Fibroblast of mammary gland (primary cell): ENCODE results near the gene NOTCH2.
A peak's percentile ranks its signal among the peaks of the same experiment; 100 is the strongest.

Experiments used
- DNase-seq: peaks from one replicate; pipeline ENCODE4 v3.0.0-alpha.2; 2010; ENCODE audit warnings: low read depth
- H3K4me3 ChIP-seq: 2 replicates; pipeline ENCODE4 v1.5.1; 2011; ENCODE audit warnings: low read depth, mild to moderate bottlenecking, low read length, moderate library complexity; ENCODE audit not compliant: control insufficient read depth
- TF ChIP-seq, protein P1 (sequence below): conservative IDR thresholded peaks from 2 replicates; pipeline ENCODE4 v1.5.1; 2011; ENCODE audit warnings: low read depth, low read length, inconsistent platforms; ENCODE audit not compliant: control insufficient read depth, insufficient read depth

The NOTCH2 gene

DNA sequence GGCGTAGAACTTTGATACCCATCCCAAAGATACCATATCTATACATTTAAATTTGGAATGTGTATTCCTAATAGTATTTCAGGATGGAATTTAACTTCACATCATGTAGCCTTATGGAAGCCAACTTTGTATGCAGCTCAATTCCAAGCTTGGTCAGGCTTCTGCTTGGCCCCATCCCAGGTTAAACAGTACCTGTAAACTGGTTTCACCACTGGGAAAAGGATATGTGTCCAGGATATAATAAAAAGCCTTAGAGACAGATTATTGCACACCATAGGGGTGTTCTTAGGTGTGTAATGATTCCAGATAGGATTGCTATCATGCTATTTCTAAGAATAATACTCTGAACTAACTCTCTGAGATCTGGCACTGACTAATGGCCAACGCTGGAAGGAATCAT lies 201.3 kb downstream of the NOTCH2 start:
- TF ChIP-seq, protein P1, sequence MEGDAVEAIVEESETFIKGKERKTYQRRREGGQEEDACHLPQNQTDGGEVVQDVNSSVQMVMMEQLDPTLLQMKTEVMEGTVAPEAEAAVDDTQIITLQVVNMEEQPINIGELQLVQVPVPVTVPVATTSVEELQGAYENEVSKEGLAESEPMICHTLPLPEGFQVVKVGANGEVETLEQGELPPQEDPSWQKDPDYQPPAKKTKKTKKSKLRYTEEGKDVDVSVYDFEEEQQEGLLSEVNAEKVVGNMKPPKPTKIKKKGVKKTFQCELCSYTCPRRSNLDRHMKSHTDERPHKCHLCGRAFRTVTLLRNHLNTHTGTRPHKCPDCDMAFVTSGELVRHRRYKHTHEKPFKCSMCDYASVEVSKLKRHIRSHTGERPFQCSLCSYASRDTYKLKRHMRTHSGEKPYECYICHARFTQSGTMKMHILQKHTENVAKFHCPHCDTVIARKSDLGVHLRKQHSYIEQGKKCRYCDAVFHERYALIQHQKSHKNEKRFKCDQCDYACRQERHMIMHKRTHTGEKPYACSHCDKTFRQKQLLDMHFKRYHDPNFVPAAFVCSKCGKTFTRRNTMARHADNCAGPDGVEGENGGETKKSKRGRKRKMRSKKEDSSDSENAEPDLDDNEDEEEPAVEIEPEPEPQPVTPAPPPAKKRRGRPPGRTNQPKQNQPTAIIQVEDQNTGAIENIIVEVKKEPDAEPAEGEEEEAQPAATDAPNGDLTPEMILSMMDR, result no peak
- DNase-seq, result no peak
- no peak overlapping the region for H3K4me3 ChIP-seq

DNA sequence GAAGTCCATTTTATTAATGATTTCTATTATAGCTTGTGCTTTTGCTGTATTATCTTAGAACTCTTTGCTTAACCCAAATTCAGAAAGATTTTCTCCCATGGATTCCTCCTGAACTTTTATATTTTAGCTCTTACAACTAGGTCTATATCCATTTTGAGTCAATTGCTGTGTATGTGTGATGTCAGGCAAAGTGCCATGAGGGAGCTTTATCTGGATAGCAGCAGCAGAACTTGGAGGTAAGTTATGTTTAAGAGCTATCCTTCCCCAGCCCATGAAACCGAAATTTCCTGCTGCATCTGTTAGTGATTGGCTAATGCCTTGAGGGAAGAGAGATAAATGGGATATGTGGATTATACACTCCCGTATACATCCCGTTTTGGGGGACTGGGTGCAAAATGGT lies 203.0 kb downstream of the NOTCH2 start:
- TF ChIP-seq, protein P1, result no peak
- H3K4me3 ChIP-seq, result no peak overlapping the region
- no peak for DNase-seq

DNA sequence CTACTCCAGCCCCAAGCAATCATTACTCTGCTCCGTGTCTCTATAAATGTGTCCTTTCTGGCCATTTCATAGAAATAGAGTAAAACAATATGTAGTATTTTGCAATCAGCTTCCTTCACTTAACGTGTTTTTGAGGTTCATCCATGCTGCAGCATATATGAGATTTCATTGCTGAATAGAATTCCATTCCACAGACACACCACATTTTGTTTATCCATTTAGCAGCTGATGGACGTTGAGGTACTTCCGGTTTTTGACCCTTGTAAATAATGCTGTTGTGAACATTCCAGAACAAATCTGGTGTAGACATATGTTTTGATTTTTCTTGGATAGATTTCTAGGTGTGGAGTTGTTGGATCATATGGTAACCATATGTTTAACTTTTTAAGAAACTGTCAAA lies 203.8 kb downstream of the NOTCH2 start:
- peak; percentile 69 for DNase-seq
- no peak overlapping the region for H3K4me3 ChIP-seq
- TF ChIP-seq, protein P1, result no peak

DNA sequence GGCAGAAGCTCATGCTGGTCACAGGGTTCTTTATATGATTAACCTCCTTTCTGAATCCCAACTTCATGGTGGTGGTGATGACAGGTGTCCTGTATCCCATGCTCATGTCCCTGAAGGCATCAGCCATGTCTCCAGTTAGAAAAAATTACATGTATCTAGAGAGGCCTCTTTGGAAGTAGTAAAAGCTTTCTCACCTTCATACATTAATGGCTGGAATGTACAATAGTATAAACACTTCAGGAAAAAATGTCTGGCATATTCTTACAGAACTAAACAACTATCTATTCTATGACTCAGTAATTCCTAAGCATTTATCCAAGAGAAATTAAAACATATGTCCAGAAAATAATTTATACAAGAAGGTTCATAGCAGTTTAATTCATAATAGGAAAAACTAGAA lies 207.2 kb downstream of the NOTCH2 start:
- no peak for DNase-seq
- no peak overlapping the region for H3K4me3 ChIP-seq
- TF ChIP-seq, protein P1, result no peak
